Thymus (tissue), 11 donors: ENCODE results near the gene CPNE4. TPM values are rescaled to one million over a fixed set of nuclear protein-coding genes. Genes with fewer than 3 reads are reported as not detected.

Source experiments
- DNase-seq, 9 donors: peaks; one replicate each; pipeline ENCODE4 v3.0.0-alpha.2; 2013; ENCODE audit warnings: low spot score in 9 of 9, low read depth in 6 of 9, missing footprints in 1 of 9
- H3K27ac ChIP-seq, 2 donors: one replicate each; pipeline ENCODE4 v1.5.1; 2013; ENCODE audit warnings: control low read depth in 1 of 2, low read depth in 1 of 2, low read length in 1 of 2, mild to moderate bottlenecking in 1 of 2, moderate library complexity in 1 of 2
- H3K27me3 ChIP-seq, 2 donors: one replicate each; pipeline ENCODE4 v1.5.1; 2013; ENCODE audit warnings: low read length in 1 of 2; ENCODE audit not compliant: control insufficient read depth in 2 of 2, insufficient read depth in 1 of 2
- H3K36me3 ChIP-seq, 2 donors: one replicate each; pipeline ENCODE4 v1.5.1; 2013; ENCODE audit warnings: low read length in 1 of 2, mild to moderate bottlenecking in 1 of 2, moderate library complexity in 1 of 2; ENCODE audit not compliant: control insufficient read depth in 2 of 2, insufficient read depth in 2 of 2
- H3K4me1 ChIP-seq, 2 donors: one replicate each; pipeline ENCODE4 v1.5.1; 2013; ENCODE audit warnings: low read length in 2 of 2; ENCODE audit not compliant: control insufficient read depth in 2 of 2, insufficient read depth in 2 of 2
- H3K4me3 ChIP-seq, 2 donors: one replicate each; pipeline ENCODE4 v1.5.1; 2013; ENCODE audit warnings: low read length in 2 of 2, control low read depth in 1 of 2, mild to moderate bottlenecking in 1 of 2
- H3K9me3 ChIP-seq, 2 donors: one replicate each; pipeline ENCODE4 v1.5.1; 2013; ENCODE audit warnings: low read length in 1 of 2, mild to moderate bottlenecking in 1 of 2; ENCODE audit not compliant: control insufficient read depth in 2 of 2, insufficient read depth in 1 of 2
- WGBS: extraction: QIAGEN DNeasy Blood & Tissue Kit; methylation state at CpG from one replicate; pipeline ENCODE4 v1.1.7; 2013; 5-methylcytosine and 5-hydroxymethylcytosine counted together
- polyA plus RNA-seq: library from polyadenylated mRNA; stranded (reverse); fragments of 200-250 nt; gene quantifications from one replicate; pipeline ENCODE4 v1.2.3, GENCODE V29; 2013
- total RNA-seq: library from RNA; stranded (reverse); fragments of 120-200 nt; gene quantifications from one replicate; pipeline ENCODE4 v1.2.4, GENCODE V29; 2013
- donor health status: healthy.

The CPNE4 gene
- total and polyA plus RNA-seq, 2 donors = 0.33 to 0.89 TPM

GRCh38 chr3:131912255-131912654 lies 122.6 kb downstream of the CPNE4 start:
- WGBS = 86% methylated on average over 2 of the region's 2 CpGs
- Histone ChIP-seq H3K9me3 (no peaks in the 10 kb centered on the region), H3K36me3 (no peaks in the 10 kb centered on the region), H3K27me3 (no peaks in the 10 kb centered on the region), H3K27ac (no peak overlapping the region), H3K4me3 (no peak overlapping the region), H3K4me1 (no peaks in the 10 kb centered on the region)
- no peak for DNase-seq

GRCh38 chr3:131907796-131908195 lies 127.0 kb downstream of the CPNE4 start:
- no peaks in the 10 kb centered on the region for H3K9me3 ChIP-seq
- no peaks in the 10 kb centered on the region for H3K36me3 ChIP-seq
- DNase-seq = no peak
- no peak overlapping the region for H3K27ac ChIP-seq
- H3K4me3 ChIP-seq = no peak overlapping the region
- no peaks in the 10 kb centered on the region for H3K27me3 ChIP-seq
- 94% methylated on average over 1 of the region's 1 CpG for WGBS
- no peaks in the 10 kb centered on the region for H3K4me1 ChIP-seq

GRCh38 chr3:131903988-131904415 lies 130.8 kb downstream of the CPNE4 start:
- Histone ChIP-seq H3K36me3 (no peaks in the 10 kb centered on the region), H3K4me3 (no peak overlapping the region), H3K4me1 (no peaks in the 10 kb centered on the region), H3K27me3 (no peaks in the 10 kb centered on the region), H3K9me3 (no peaks in the 10 kb centered on the region), H3K27ac (no peak overlapping the region)
- 91% methylated on average over 4 of the region's 4 CpGs for WGBS
- no peak for DNase-seq

GRCh38 chr3:131901686-131902085 lies 133.1 kb downstream of the CPNE4 start:
- no peaks in the 10 kb centered on the region for H3K27me3 ChIP-seq
- WGBS = 93% methylated on average over 1 of the region's 1 CpG
- DNase-seq = no peak
- H3K4me1 ChIP-seq = no peaks in the 10 kb centered on the region
- no peaks in the 10 kb centered on the region for H3K9me3 ChIP-seq
- H3K4me3 ChIP-seq = no peak overlapping the region
- no peaks in the 10 kb centered on the region for H3K36me3 ChIP-seq
- no peak overlapping the region for H3K27ac ChIP-seq

- Histone ChIP-seq H3K36me3 (no peaks in the 10 kb centered on the region), H3K4me1 (no peaks in the 10 kb centered on the region), H3K27me3 (no peaks in the 10 kb centered on the region), H3K27ac (no peak overlapping the region), H3K4me3 (no peak overlapping the region), H3K9me3 (no peaks in the 10 kb centered on the region)
- DNase-seq = no peak
- 76% methylated on average over 1 of the region's 1 CpG for WGBS
Observed at GRCh38 chr3:131900891-131901290, 133.9 kb downstream of the CPNE4 start.

- Histone ChIP-seq H3K36me3 (no peaks in the 10 kb centered on the region), H3K9me3 (no peaks in the 10 kb centered on the region), H3K4me1 (no peaks in the 10 kb centered on the region), H3K27ac (no peak overlapping the region), H3K27me3 (no peaks in the 10 kb centered on the region), H3K4me3 (no peak overlapping the region)
- no peak for DNase-seq
- 56% methylated on average over 5 of the region's 5 CpGs for WGBS
Observed at GRCh38 chr3:131899021-131899420, 135.8 kb downstream of the CPNE4 start.

- no peaks in the 10 kb centered on the region for H3K9me3 ChIP-seq
- H3K4me3 ChIP-seq = no peak overlapping the region
- no peaks in the 10 kb centered on the region for H3K36me3 ChIP-seq
- no peak for DNase-seq
- H3K4me1 ChIP-seq = no peaks in the 10 kb centered on the region
- no peaks in the 10 kb centered on the region for H3K27me3 ChIP-seq
- no peak overlapping the region for H3K27ac ChIP-seq
Observed at GRCh38 chr3:131898346-131898745, 136.5 kb downstream of the CPNE4 start.

- no peaks in the 10 kb centered on the region for H3K4me1 ChIP-seq
- no peak overlapping the region for H3K4me3 ChIP-seq
- H3K9me3 ChIP-seq = no peaks in the 10 kb centered on the region
- no peak for DNase-seq
- H3K27ac ChIP-seq = no peak overlapping the region
- H3K36me3 ChIP-seq = no peaks in the 10 kb centered on the region
- no peaks in the 10 kb centered on the region for H3K27me3 ChIP-seq
- WGBS = 94% methylated on average over 1 of the region's 1 CpG
Observed at GRCh38 chr3:131896285-131896684, 138.5 kb downstream of the CPNE4 start.

GRCh38 chr3:131895766-131896165 lies 139.0 kb downstream of the CPNE4 start:
- H3K36me3 ChIP-seq = no peaks in the 10 kb centered on the region
- DNase-seq = no peak
- H3K9me3 ChIP-seq = no peaks in the 10 kb centered on the region
- H3K27me3 ChIP-seq = no peaks in the 10 kb centered on the region
- H3K4me1 ChIP-seq = no peaks in the 10 kb centered on the region
- 94% methylated on average over 3 of the region's 3 CpGs for WGBS
- H3K27ac ChIP-seq = no peak overlapping the region
- no peak overlapping the region for H3K4me3 ChIP-seq

GRCh38 chr3:131892331-131892730 lies 142.5 kb downstream of the CPNE4 start:
- Histone ChIP-seq H3K27ac (no peak overlapping the region), H3K27me3 (no peaks in the 10 kb centered on the region), H3K4me1 (no peaks in the 10 kb centered on the region), H3K9me3 (no peaks in the 10 kb centered on the region), H3K36me3 (no peaks in the 10 kb centered on the region), H3K4me3 (no peak overlapping the region)
- DNase-seq = no peak
